ENCODE data around the gene TOMM7. TPM values are rescaled to one million over a fixed set of nuclear protein-coding genes. Genes with fewer than 3 reads are reported as not detected.

TOMM7 gene
- total RNA-seq, 1 donor from 2014 or later, result 292 TPM

DNA sequence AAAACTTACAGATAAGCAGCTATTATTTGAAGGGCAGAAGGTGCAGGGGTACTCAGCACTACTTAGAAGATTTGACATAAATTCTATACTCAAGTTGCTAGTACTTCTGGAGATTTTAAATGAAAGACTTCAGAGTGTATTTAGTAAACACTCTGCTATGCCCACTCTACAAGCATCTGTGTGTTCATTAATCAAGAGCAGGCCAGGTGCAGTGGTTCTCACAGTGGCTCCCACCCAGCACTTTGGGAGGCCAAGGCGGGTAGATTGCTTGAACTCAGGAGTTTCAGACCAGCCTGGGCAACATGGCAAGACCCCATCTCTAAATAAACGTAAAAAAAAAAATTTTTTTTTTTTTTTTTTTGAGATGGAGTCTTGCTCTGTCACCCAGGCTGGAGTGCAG, 38.9 kb upstream of the TOMM7 start:
- Mint-ChIP-seq H3K27me3 (ENCODE audit: unreplicated experiment) (no peaks in the 10 kb centered on the region), H3K4me3 (ENCODE audit: unreplicated experiment) (no peak overlapping the region), H3K9me3 (ENCODE audit: unreplicated experiment) (no peaks in the 10 kb centered on the region), H3K27ac (ENCODE audit: unreplicated experiment) (no peak overlapping the region), H3K36me3 (ENCODE audit: unreplicated experiment) (no peaks in the 10 kb centered on the region), H3K4me1 (ENCODE audit: unreplicated experiment) (peaks cover 17% of the 10 kb centered on the region)
- TF ChIP-seq, protein P1, sequence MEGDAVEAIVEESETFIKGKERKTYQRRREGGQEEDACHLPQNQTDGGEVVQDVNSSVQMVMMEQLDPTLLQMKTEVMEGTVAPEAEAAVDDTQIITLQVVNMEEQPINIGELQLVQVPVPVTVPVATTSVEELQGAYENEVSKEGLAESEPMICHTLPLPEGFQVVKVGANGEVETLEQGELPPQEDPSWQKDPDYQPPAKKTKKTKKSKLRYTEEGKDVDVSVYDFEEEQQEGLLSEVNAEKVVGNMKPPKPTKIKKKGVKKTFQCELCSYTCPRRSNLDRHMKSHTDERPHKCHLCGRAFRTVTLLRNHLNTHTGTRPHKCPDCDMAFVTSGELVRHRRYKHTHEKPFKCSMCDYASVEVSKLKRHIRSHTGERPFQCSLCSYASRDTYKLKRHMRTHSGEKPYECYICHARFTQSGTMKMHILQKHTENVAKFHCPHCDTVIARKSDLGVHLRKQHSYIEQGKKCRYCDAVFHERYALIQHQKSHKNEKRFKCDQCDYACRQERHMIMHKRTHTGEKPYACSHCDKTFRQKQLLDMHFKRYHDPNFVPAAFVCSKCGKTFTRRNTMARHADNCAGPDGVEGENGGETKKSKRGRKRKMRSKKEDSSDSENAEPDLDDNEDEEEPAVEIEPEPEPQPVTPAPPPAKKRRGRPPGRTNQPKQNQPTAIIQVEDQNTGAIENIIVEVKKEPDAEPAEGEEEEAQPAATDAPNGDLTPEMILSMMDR (IDR thresholded peaks at IDR 0.05), result no peak
- no peak for DNase-seq (ENCODE audit: extremely low spot score, unreplicated experiment)

DNA sequence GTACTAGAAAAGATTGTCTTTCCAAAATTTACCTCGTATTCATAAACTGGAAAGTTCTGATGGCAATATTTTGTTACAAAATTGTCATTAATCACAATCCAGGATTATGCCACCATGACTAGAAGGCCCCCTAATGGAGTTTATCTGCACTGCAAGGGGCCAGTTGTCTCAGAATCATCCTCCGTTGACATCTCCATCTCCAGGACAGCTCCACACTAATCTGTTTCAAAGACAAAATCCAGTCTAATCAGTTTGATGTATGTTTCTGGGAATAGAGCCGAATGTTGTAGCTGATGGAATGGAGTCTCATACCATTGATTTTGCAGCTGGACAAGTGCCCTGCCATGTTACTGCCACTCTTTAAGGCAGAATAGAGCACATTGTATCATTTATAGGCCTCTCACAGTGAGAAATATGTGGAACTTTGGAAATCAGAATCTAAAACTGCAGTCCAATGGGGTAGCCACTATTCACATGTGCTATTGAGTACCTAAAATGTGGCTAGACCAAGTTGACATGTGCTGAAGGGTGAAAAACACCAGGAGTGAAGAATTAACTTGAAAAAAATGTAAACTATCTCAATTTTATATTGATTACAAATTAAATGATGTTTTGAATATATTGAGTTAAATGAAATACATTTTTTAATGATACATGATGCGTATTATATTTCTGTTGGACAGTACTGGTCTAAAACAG, 38.3 kb upstream of the TOMM7 start:
- no peaks in the 10 kb centered on the region for H3K27me3 Mint-ChIP-seq (ENCODE audit: unreplicated experiment)
- H3K36me3 Mint-ChIP-seq (ENCODE audit: unreplicated experiment), result no peaks in the 10 kb centered on the region
- no peak for DNase-seq (ENCODE audit: extremely low spot score, unreplicated experiment)
- H3K9me3 Mint-ChIP-seq (ENCODE audit: unreplicated experiment), result no peaks in the 10 kb centered on the region
- no peak overlapping the region for H3K4me3 Mint-ChIP-seq (ENCODE audit: unreplicated experiment)
- H3K4me1 Mint-ChIP-seq (ENCODE audit: unreplicated experiment), result peaks cover 23% of the 10 kb centered on the region
- H3K27ac Mint-ChIP-seq (ENCODE audit: unreplicated experiment), result no peak overlapping the region
- TF ChIP-seq, protein P1 (IDR thresholded peaks at IDR 0.05), result peak; percentile 35

DNA sequence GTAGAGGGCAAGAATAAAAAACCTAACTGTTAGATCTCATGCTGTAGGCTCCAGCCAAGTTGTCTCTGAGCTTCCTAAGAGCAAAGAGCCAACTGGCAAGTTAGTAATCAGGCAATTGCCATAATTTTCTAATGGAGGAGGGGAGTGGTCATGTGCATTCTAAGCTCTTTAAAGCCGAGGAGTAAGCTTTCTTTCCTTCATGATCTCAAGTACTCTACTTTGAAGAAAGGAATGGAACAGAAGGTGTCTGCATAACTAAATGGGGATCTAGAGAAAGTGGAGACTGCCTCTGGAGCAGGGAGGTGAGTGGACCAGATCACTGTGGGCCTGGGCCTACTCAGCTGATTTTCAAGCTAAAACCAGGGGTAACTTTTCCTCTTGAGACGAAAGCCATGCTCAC, 37.7 kb upstream of the TOMM7 start:
- no peaks in the 10 kb centered on the region for H3K9me3 Mint-ChIP-seq (ENCODE audit: unreplicated experiment)
- H3K4me3 Mint-ChIP-seq (ENCODE audit: unreplicated experiment), result no peak overlapping the region
- no peak overlapping the region for H3K27ac Mint-ChIP-seq (ENCODE audit: unreplicated experiment)
- no peak for DNase-seq (ENCODE audit: extremely low spot score, unreplicated experiment)
- H3K27me3 Mint-ChIP-seq (ENCODE audit: unreplicated experiment), result no peaks in the 10 kb centered on the region
- H3K36me3 Mint-ChIP-seq (ENCODE audit: unreplicated experiment), result no peaks in the 10 kb centered on the region
- peaks cover 26% of the 10 kb centered on the region for H3K4me1 Mint-ChIP-seq (ENCODE audit: unreplicated experiment)
- TF ChIP-seq, protein P1 (IDR thresholded peaks at IDR 0.05), result no peak

DNA sequence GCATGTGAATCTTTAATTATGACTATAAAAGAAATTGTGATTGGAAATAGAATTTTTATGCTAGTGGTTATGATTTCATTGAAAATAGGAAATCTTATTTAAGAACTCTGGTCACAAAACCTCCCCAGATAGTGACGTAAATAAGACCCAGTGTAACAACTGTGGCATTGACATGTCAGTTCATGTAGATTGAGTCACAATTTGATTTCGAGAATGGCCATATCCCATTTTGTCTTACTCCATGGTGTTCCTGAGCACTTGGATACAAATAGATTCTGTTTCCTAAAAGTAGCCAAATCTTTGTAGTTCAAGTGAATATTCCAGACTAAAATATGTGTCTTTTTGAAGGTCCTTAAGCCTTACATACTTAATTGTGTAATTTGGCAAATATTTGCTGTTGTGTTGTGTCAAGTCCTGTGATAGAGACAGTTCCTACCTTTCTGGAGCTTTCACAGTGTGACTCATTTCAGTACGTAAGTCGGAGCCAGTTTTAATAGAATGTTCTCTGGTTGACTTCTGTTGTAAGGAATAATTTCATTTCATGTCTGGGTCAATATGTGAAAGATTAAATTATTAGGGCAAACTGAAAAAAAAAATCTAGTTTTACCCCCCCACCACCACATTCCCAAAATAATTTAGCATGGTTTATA, 37.1 kb upstream of the TOMM7 start:
- Mint-ChIP-seq H3K36me3 (ENCODE audit: unreplicated experiment) (no peaks in the 10 kb centered on the region), H3K4me3 (ENCODE audit: unreplicated experiment) (no peak overlapping the region), H3K27ac (ENCODE audit: unreplicated experiment) (peak overlapping the region; percentile 38), H3K27me3 (ENCODE audit: unreplicated experiment) (no peaks in the 10 kb centered on the region), H3K9me3 (ENCODE audit: unreplicated experiment) (no peaks in the 10 kb centered on the region), H3K4me1 (ENCODE audit: unreplicated experiment) (peaks cover 28% of the 10 kb centered on the region)
- TF ChIP-seq, protein P1 (IDR thresholded peaks at IDR 0.05), result no peak
- no peak for DNase-seq (ENCODE audit: extremely low spot score, unreplicated experiment)

Data from osteocyte (in vitro differentiated cells).